HepG2 (cell line): ENCODE data around the gene FUT3. TPM values are rescaled to one million over a fixed set of nuclear protein-coding genes. Genes with fewer than 3 reads are reported as not detected.

Experiments
- ARID4A ChIP-seq: sonication (generic); formaldehyde crosslinking; IDR thresholded peaks from 2 replicates; pipeline ENCODE4 v1.5.0; 2020; ENCODE audit warnings: mild to moderate bottlenecking, missing genetic modification reagents, borderline replicate concordance
- HIVEP1 ChIP-seq: sonication (generic); formaldehyde crosslinking; IDR thresholded peaks from 2 replicates; pipeline ENCODE4 v1.4.0; 2020; ENCODE audit warnings: mild to moderate bottlenecking, missing genetic modification reagents
- IKZF5 ChIP-seq: IDR thresholded peaks from 2 replicates; pipeline ENCODE4 v1.6.1; 2018; ENCODE audit warnings: missing genetic modification reagents, mild to moderate bottlenecking, missing compliant biosample characterization
- PPARG ChIP-seq: conservative IDR thresholded peaks from 2 replicates; pipeline ENCODE4 v1.6.1; 2016; ENCODE audit warnings: missing biosample characterization, missing genetic modification reagents
- PRPF4 ChIP-seq: fragments of 200-400 bp; formaldehyde crosslinking; IDR thresholded peaks from 2 replicates; pipeline ENCODE4 v1.6.1; 2016; ENCODE audit warnings: low read length, low read depth; ENCODE audit not compliant: poor library complexity, severe bottlenecking
- SCMH1 ChIP-seq: sonication (generic); formaldehyde crosslinking; IDR thresholded peaks from 2 replicates; pipeline ENCODE4 v1.9.0; 2021; ENCODE audit warnings: missing genetic modification reagents, mild to moderate bottlenecking, borderline replicate concordance
- TBX2 ChIP-seq: sonication (generic); formaldehyde crosslinking; IDR thresholded peaks from 2 replicates; pipeline ENCODE4 v1.5.0; 2020; ENCODE audit warnings: missing genetic modification reagents, mild to moderate bottlenecking, borderline replicate concordance
- U2AF1 ChIP-seq: fragments of 200-400 bp; formaldehyde crosslinking; optimal IDR thresholded peaks from 2 replicates; pipeline ENCODE3; 2017; ENCODE audit warnings: mild to moderate bottlenecking, low read depth, low read length
- YEATS4 ChIP-seq: sonication (generic); formaldehyde crosslinking; IDR thresholded peaks from 2 replicates; pipeline ENCODE4 v1.4.0; 2020; ENCODE audit warnings: missing genetic modification reagents, borderline replicate concordance
- ZBTB3 ChIP-seq: sonication (generic); formaldehyde crosslinking; IDR thresholded peaks from 2 replicates; pipeline ENCODE4 v1.4.0; 2020; ENCODE audit warnings: low read depth, mild to moderate bottlenecking, moderate library complexity, missing genetic modification reagents, borderline replicate concordance
- ZBTB38 ChIP-seq: sonication (generic); formaldehyde crosslinking; IDR thresholded peaks from 2 replicates; pipeline ENCODE4 v1.5.1; 2020; ENCODE audit warnings: mild to moderate bottlenecking, missing genetic modification reagents
- ZMYM2 ChIP-seq: sonication (generic); formaldehyde crosslinking; IDR thresholded peaks from 2 replicates; pipeline ENCODE4 v1.8.0; 2022; ENCODE audit warnings: mild to moderate bottlenecking, missing genetic modification reagents
- ZNF124 ChIP-seq: sonication (generic); formaldehyde crosslinking; IDR thresholded peaks from 2 replicates; pipeline ENCODE4 v1.4.0; 2020; ENCODE audit warnings: missing genetic modification reagents
- ZNF143 ChIP-seq: sonication (generic); formaldehyde crosslinking; IDR thresholded peaks from 2 replicates; pipeline ENCODE4 v1.4.0; 2020; ENCODE audit warnings: missing genetic modification reagents
- ZNF382 ChIP-seq: sonication (generic); formaldehyde crosslinking; IDR thresholded peaks from 2 replicates; pipeline ENCODE4 v1.5.0; 2020; ENCODE audit warnings: missing genetic modification reagents, mild to moderate bottlenecking, borderline replicate concordance
- polyA plus RNA-seq, 8 experiments: library from polyadenylated mRNA; depleted of rRNA in 3 of 8; stranded (reverse) in 7 of 8; unstranded in 1 of 8; fragments of >200 nt; fragmentation: Illumina TruSeq in 4 of 8; extraction: Trizol in 4 of 8; gene quantifications; 2 replicates each; pipeline versions ENCODE4 v1.2.1 to v1.2.3, GENCODE V29; 2011 to 2016; ENCODE audit warnings: low read depth in 4 of 8, missing spikeins in 1 of 8, mixed read lengths in 1 of 8; ENCODE audit not compliant: insufficient read depth in 1 of 8
- total RNA-seq, 5 experiments: library from RNA; depleted of rRNA; stranded (reverse); fragments of >200 nt; fragmentation: Illumina TruSeq; extraction: Trizol; gene quantifications; 2 replicates each; pipeline ENCODE4 v1.2.3, GENCODE V29; 2016; ENCODE audit warnings: low read depth in 1 of 5
- TF ChIP-seq, protein P1 (sequence below): sonication (generic); formaldehyde crosslinking; IDR thresholded peaks from 2 replicates; pipeline ENCODE4 v1.4.0; 2020; ENCODE audit warnings: missing genetic modification reagents, borderline replicate concordance
- TF ChIP-seq, protein P2 (sequence below): sonication (generic); formaldehyde crosslinking; IDR thresholded peaks from 2 replicates; pipeline ENCODE4 v1.4.0; 2020; ENCODE audit warnings: missing genetic modification reagents
- TF ChIP-seq, protein P3 (sequence below): IDR thresholded peaks from 2 replicates; pipeline ENCODE4 v1.6.1; 2016; ENCODE audit warnings: mild to moderate bottlenecking, missing biosample characterization, missing genetic modification reagents

FUT3 gene
- total and polyA plus RNA-seq, 2 of the 13 experiments (the other 11 are each of a cell fraction or from before 2014, with no cell fraction given), result 0.53 to 1.1 TPM

GRCh38 chr19:5805462-5806132 lies 45.7 kb downstream of the FUT3 start (continued):
- TF ChIP-seq, protein P1, sequence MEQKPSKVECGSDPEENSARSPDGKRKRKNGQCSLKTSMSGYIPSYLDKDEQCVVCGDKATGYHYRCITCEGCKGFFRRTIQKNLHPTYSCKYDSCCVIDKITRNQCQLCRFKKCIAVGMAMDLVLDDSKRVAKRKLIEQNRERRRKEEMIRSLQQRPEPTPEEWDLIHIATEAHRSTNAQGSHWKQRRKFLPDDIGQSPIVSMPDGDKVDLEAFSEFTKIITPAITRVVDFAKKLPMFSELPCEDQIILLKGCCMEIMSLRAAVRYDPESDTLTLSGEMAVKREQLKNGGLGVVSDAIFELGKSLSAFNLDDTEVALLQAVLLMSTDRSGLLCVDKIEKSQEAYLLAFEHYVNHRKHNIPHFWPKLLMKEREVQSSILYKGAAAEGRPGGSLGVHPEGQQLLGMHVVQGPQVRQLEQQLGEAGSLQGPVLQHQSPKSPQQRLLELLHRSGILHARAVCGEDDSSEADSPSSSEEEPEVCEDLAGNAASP (CRISPR knock-in tag), result peak; percentile 90; the same call in 1 of the 2 replicates
- TF ChIP-seq U2AF1, result no peak
- peak; percentile 34 for TF ChIP-seq PRPF4
- peak; percentile 79 for TF ChIP-seq TBX2 (CRISPR knock-in tag)
- TF ChIP-seq, protein P2, sequence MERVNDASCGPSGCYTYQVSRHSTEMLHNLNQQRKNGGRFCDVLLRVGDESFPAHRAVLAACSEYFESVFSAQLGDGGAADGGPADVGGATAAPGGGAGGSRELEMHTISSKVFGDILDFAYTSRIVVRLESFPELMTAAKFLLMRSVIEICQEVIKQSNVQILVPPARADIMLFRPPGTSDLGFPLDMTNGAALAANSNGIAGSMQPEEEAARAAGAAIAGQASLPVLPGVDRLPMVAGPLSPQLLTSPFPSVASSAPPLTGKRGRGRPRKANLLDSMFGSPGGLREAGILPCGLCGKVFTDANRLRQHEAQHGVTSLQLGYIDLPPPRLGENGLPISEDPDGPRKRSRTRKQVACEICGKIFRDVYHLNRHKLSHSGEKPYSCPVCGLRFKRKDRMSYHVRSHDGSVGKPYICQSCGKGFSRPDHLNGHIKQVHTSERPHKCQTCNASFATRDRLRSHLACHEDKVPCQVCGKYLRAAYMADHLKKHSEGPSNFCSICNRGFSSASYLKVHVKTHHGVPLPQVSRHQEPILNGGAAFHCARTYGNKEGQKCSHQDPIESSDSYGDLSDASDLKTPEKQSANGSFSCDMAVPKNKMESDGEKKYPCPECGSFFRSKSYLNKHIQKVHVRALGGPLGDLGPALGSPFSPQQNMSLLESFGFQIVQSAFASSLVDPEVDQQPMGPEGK (CRISPR knock-in tag), result peak; percentile 95
- TF ChIP-seq YEATS4 (CRISPR knock-in tag), result peak; percentile 34; the same call in 1 of the 2 replicates
- TF ChIP-seq IKZF5 (CRISPR knock-in tag), result peak; percentile 58; the same call in 1 of the 2 replicates
- TF ChIP-seq ZBTB38 (CRISPR knock-in tag), result peak; percentile 58; the same call in 1 of the 2 replicates
- no peak for TF ChIP-seq ZNF382 (CRISPR knock-in tag)
- TF ChIP-seq, protein P3, sequence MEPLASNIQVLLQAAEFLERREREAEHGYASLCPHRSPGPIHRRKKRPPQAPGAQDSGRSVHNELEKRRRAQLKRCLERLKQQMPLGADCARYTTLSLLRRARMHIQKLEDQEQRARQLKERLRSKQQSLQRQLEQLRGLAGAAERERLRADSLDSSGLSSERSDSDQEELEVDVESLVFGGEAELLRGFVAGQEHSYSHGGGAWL (CRISPR knock-in tag), result 0 out of 2 replicates have a peak, but pooled peaks have one; percentile 32
- TF ChIP-seq ZNF124 (CRISPR knock-in tag), result peak; percentile 63; the same call in 1 of the 2 replicates
- TF ChIP-seq ARID4A, result peak; percentile 64; the same call in 1 of the 2 replicates
- peak; percentile 32; the same call in 1 of the 2 replicates for TF ChIP-seq ZMYM2 (CRISPR knock-in tag)
- TF ChIP-seq SCMH1 (CRISPR knock-in tag), result no peak
- TF ChIP-seq ZBTB3 (CRISPR knock-in tag), result no peak
- TF ChIP-seq PPARG (CRISPR knock-in tag), result 0 out of 2 replicates have a peak, but pooled peaks have one; percentile 34
- 0 out of 2 replicates have a peak, but pooled peaks have one; percentile 18 for TF ChIP-seq ZNF143
- TF ChIP-seq HIVEP1, result peak; percentile 91
